ENCODE results near the gene TANGO2.

TANGO2 gene

DNA sequence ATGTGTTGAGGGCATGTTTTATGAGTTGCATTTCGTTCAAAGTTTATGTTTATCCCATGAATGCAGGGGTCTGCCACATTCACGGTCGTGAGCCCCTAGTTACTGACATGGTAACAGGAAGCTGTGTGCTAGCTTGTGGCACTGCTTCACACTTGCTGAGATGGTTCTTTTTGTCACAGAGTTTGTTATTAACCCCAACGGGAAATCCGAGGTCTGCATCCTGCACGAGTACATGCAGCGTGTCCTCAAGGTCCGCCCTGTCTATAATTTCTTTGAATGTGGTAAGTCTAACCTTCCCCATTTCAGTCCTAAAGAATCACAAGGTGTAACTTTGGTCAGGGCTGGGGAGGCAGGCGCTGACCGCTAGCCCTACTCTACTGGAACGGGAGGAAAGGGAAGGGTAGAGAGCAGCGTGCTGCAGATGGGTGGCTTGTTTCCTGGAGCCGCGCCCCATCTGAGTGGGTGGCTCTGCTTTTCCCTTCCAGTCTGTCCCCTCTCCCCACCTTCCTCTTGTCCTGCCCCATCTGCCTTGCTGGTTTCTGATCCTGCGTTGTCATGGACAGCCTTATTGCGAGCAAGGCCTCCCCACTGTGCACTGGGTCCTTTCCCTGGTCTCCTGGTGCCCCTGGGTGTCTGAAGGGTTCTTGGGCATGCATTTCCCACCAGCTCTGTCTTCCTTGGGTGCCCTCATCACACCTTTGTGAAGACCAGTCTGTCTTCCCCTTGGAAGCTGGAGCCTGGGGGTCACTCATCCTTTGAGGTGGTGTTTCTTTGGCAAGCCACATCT lies 71.0 kb downstream of the TANGO2 start:
- TF ChIP-seq, protein P1, sequence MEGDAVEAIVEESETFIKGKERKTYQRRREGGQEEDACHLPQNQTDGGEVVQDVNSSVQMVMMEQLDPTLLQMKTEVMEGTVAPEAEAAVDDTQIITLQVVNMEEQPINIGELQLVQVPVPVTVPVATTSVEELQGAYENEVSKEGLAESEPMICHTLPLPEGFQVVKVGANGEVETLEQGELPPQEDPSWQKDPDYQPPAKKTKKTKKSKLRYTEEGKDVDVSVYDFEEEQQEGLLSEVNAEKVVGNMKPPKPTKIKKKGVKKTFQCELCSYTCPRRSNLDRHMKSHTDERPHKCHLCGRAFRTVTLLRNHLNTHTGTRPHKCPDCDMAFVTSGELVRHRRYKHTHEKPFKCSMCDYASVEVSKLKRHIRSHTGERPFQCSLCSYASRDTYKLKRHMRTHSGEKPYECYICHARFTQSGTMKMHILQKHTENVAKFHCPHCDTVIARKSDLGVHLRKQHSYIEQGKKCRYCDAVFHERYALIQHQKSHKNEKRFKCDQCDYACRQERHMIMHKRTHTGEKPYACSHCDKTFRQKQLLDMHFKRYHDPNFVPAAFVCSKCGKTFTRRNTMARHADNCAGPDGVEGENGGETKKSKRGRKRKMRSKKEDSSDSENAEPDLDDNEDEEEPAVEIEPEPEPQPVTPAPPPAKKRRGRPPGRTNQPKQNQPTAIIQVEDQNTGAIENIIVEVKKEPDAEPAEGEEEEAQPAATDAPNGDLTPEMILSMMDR (IDR thresholded peaks at IDR 0.05; ENCODE audit: extremely low read depth, missing control alignments): no peak
- DNase-seq (ENCODE audit: low spot score): no peak

DNA sequence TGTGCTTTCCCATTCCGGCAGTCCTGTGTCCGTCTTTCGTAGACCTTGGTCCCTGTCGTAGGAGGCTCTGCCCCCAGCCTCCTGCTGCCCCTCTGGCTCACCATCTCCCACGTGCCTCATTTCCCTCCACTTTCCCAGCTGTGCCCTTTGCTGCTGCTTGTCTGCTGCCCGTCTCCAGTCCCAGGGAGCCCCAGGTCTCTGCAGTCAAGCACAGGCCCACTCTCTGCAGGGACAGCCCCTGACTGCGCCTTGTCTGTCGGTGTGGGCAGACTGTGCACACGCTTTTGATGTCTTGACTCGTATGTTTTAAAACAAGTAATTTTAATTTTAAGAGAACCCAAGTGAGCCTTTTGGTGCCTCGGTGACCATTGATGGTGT lies 71.6 kb downstream of the TANGO2 start:
- DNase-seq (ENCODE audit: low spot score): no peak
- TF ChIP-seq, protein P1 (IDR thresholded peaks at IDR 0.05; ENCODE audit: extremely low read depth, missing control alignments): no peak

DNA sequence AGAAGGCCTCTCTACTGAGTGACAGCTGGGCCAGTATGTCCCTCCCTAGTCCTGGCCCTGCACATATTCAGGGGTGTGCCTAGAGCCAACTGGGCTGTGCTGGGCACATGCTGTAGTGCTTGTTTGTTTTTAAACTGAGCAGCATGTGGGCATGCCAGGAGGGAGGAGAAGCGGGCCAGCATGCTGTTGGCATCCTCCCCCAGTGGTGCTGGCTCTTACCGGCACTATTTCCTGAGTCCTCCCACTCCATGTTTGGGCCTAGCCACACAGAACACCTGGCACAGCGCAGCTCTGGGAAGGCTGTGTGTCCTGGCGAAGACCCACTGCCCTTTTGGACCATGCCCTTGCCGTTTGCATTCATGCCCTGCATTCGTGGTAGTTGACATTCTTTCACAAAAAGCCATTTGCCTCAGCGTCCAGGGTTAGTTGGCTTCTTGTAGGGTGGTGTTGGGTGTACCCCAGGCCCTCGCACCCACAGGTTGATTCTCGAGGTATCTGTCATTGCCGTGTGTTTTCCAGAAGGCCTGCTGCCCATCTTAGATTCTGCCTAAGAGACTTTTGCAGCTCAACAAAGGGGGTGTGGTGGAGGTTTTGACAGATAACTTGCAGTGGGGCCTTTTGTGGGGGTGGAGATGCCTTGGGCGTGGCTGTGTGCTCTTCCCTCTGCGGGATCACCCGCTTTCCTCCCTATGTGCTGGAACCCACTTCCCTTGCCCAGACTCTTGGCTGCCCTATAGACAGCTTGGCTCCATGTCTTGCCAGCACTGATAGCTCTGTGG lies 72.7 kb downstream of the TANGO2 start:
- DNase-seq (ENCODE audit: low spot score): no peak

DNA sequence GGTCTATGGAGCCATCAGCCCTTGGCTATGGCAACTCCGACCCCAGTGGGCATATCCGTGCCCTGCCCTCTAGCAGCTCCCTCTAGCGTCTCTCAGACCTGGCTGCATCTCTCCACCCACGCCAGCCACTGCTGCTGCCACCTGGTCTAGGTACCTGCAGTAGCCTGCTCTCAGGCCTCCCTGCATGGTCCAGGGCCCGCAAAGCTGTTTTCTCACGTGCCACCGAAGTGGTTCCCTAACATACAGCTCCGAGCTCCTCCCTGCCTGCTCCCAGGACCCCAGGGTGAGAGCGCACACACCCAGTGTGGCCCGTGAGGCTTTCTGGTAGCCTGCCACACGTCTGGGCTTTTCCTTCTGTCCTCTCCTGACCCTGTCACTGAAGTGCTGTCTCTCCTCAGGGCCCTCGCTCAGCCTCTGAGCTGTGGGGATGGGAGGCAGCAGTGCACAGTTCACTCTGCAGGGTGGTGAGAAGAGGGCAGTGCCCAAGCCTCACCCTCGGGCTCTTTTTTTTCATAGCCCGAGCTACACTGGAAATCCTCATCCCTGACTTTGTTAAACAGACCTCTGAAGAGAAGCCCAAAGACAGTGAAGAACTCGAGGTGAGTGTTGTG lies 73.4 kb downstream of the TANGO2 start:
- TF ChIP-seq, protein P1 (IDR thresholded peaks at IDR 0.05; ENCODE audit: extremely low read depth, missing control alignments): no peak
- DNase-seq (ENCODE audit: low spot score): no peak

More for the DNA sequence above, 72.7 kb downstream of the TANGO2 start:
- TF ChIP-seq, protein P1 (IDR thresholded peaks at IDR 0.05; ENCODE audit: extremely low read depth, missing control alignments): no peak

DNA sequence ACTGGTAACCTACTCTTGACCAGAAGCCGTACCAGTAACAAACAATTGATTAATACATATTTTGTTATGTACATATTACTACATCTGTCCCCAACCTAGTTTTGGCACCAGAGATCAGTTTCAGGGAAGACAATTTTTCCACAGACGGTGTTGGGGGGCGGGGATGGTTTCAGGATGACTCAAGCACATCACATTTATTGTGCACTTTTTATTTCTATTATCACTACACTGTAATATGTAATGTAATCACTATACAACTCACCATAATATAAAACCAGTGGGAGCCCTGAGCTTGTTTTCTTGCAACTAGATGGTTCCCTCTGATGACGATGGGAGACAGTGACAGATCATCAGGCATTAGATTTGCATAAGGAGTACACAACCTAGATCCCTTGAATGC lies 74.6 kb downstream of the TANGO2 start:
- TF ChIP-seq, protein P1 (IDR thresholded peaks at IDR 0.05; ENCODE audit: extremely low read depth, missing control alignments): no peak
- DNase-seq (ENCODE audit: low spot score): no peak

DNA sequence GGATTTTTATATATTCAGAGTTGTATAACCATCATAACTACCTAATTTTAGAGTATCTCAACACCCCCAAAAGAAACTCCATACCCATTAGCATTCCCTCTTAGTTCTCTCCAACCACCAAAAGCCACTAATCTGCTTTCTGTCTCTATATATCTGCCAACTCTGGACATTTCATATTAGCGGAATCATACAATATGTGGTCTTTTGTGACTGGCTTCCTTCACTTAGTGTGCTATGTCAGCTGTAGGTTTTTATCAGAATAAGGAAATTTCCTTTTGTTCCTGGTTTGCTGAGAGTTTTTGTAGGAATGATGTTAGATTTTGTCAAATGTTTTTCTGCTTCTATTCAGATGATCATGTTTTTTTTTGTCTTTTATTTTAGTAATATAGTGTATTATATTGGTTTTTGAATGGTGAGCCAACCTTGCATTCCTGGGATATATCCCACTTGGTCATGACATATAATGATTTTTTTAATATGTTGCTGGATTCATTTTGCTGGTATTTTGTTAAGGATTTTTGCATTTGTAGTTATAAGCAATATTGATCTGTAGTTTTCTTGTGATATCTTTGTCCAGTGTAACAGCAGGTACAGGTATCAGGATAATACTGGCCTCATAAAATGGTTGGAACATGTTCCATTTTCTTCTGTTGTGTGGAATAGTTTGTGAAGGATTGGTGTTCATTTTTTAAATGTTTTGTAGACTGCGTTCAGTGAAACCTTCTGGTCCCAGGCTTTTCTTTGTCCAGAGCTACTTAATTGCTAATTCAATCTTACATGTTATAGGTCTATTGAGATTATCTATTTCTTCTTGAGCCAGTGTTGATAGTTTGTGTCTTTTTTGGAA lies 75.9 kb downstream of the TANGO2 start:
- no peak for DNase-seq (ENCODE audit: low spot score)

More for the DNA sequence above, 75.9 kb downstream of the TANGO2 start:
- TF ChIP-seq, protein P1 (IDR thresholded peaks at IDR 0.05; ENCODE audit: extremely low read depth, missing control alignments): no peak
